Nephron progenitor cell (in vitro differentiated cells): ENCODE results near the gene TAS2R10.

Experiments used
- DNase-seq: peaks from one replicate; pipeline ENCODE4 v3.0.0; 2021
- H3K27ac Mint-ChIP-seq: 2 replicates; pipeline ENCODE4 v1.8.0; 2021; ENCODE audit warnings: mild to moderate bottlenecking, moderate library complexity, mixed read lengths
- H3K27me3 Mint-ChIP-seq: 2 replicates; pipeline ENCODE4 v1.8.0; 2021; ENCODE audit warnings: mild to moderate bottlenecking, low read depth, mixed read lengths; ENCODE audit not compliant: poor library complexity
- H3K36me3 Mint-ChIP-seq: 2 replicates; pipeline ENCODE4 v1.8.0; 2021; ENCODE audit warnings: low read depth, mixed read lengths
- H3K4me1 Mint-ChIP-seq: 2 replicates; pipeline ENCODE4 v1.8.0; 2021; ENCODE audit warnings: mixed read lengths
- H3K4me3 Mint-ChIP-seq: 2 replicates; pipeline ENCODE4 v1.8.0; 2021; ENCODE audit warnings: mild to moderate bottlenecking, moderate library complexity, mixed read lengths
- H3K9me3 Mint-ChIP-seq: 2 replicates; pipeline ENCODE4 v1.8.0; 2021; ENCODE audit warnings: mild to moderate bottlenecking, moderate library complexity, mixed read lengths
- TF ChIP-seq, protein P1 (sequence below): fragments of 200-600 bp; sonication (generic); IDR thresholded peaks from 2 replicates; pipeline ENCODE4 v1.5.0; 2021; ENCODE audit warnings: antibody characterized with exemption

The TAS2R10 gene

DNA sequence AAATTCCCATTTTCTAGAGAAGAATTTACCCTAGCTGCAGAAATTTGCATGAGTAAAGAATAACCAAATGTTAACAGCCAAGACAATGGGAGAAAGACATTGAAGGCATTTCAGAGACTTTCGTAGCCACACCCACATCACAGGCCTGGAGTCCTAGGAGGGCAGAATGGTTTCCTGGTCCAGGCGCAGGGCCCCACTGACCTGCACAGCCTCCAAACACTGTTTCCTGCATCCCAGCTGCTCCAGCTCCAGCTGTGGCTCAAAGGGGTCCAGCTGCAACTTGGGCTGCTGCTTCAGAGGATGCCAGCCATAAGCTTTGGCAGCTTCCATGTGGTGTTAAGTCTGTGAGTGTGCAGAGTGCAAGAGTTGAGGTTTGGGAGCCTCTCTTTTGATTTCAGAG, 29.6 kb upstream of the TAS2R10 start:
- Mint-ChIP-seq H3K27me3 (no peaks in the 10 kb centered on the region), H3K4me3 (no peak overlapping the region), H3K36me3 (peaks cover 76% of the 10 kb centered on the region), H3K27ac (no peak overlapping the region), H3K9me3 (peaks cover 48% of the 10 kb centered on the region), H3K4me1 (no peaks in the 10 kb centered on the region)
- no peak for DNase-seq
- TF ChIP-seq, protein P1, sequence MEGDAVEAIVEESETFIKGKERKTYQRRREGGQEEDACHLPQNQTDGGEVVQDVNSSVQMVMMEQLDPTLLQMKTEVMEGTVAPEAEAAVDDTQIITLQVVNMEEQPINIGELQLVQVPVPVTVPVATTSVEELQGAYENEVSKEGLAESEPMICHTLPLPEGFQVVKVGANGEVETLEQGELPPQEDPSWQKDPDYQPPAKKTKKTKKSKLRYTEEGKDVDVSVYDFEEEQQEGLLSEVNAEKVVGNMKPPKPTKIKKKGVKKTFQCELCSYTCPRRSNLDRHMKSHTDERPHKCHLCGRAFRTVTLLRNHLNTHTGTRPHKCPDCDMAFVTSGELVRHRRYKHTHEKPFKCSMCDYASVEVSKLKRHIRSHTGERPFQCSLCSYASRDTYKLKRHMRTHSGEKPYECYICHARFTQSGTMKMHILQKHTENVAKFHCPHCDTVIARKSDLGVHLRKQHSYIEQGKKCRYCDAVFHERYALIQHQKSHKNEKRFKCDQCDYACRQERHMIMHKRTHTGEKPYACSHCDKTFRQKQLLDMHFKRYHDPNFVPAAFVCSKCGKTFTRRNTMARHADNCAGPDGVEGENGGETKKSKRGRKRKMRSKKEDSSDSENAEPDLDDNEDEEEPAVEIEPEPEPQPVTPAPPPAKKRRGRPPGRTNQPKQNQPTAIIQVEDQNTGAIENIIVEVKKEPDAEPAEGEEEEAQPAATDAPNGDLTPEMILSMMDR, result no peak

GRCh38 chr12:10853776-10854175, 27.6 kb upstream of the TAS2R10 start:
- H3K4me3 Mint-ChIP-seq, result no peak overlapping the region
- TF ChIP-seq, protein P1, result no peak
- peaks cover 66% of the 10 kb centered on the region for H3K36me3 Mint-ChIP-seq
- no peak for DNase-seq
- H3K27ac Mint-ChIP-seq, result no peak overlapping the region
- peaks cover 36% of the 10 kb centered on the region for H3K9me3 Mint-ChIP-seq
- H3K27me3 Mint-ChIP-seq, result no peaks in the 10 kb centered on the region
- no peaks in the 10 kb centered on the region for H3K4me1 Mint-ChIP-seq

DNA sequence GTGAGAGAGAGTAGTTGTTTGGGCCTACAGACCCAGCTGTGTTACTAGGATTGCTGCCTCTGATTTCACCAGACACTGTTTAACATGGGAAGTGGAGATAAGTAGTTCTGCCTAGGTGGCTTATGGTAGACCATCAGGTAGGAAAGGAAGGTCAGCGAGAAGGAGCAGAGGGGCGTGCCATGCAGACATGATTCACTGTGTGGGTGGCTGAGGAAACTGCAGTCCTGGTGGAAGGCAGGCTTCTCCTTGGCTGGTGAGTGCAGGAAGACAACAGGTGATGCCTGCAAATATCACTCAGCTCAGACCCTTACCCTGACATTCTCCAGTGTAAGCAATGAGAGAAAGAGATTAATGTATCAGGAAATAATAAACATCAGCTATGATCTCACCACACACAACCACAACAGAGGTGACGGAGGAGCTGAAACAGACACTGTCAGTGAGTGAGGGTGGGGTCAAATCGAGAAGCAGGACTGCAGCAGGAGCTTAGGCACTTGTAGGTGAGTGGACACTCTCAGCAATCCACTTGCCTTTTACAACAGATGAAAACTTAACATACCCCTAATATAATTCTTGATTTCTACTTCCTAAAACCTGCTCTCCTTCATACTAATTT, 25.2 kb upstream of the TAS2R10 start:
- Mint-ChIP-seq H3K4me1 (no peaks in the 10 kb centered on the region), H3K36me3 (peaks cover 61% of the 10 kb centered on the region)

GRCh38 chr12:10849425-10849878, 23.3 kb upstream of the TAS2R10 start, which contains the start of gene PRR4:
Gene PRR4, minus strand, starts transcription at chr12:10849475. Its CDS starts 38 bp downstream, at chr12:10849437.
- Mint-ChIP-seq H3K4me1 (no peaks in the 10 kb centered on the region), H3K36me3 (peaks cover 46% of the 10 kb centered on the region), H3K27ac (no peak within 1 kb of the TSS), H3K9me3 (no peaks in the 10 kb centered on the region), H3K4me3 (no peak within 1 kb of the TSS), H3K27me3 (no peaks in the 10 kb centered on the region)
- TF ChIP-seq, protein P1, result no peak
- no peak for DNase-seq

More for the DNA sequence above, 25.2 kb upstream of the TAS2R10 start:
- no peaks in the 10 kb centered on the region for H3K27me3 Mint-ChIP-seq
- H3K27ac Mint-ChIP-seq, result no peak overlapping the region
- TF ChIP-seq, protein P1, result no peak
- no peak overlapping the region for H3K4me3 Mint-ChIP-seq
- H3K9me3 Mint-ChIP-seq, result peaks cover 12% of the 10 kb centered on the region
- DNase-seq, result no peak

- TF ChIP-seq, protein P1, result no peak
- peaks cover 54% of the 10 kb centered on the region for H3K36me3 Mint-ChIP-seq
- H3K4me3 Mint-ChIP-seq, result no peak overlapping the region
- DNase-seq, result no peak
- H3K4me1 Mint-ChIP-seq, result no peaks in the 10 kb centered on the region
- H3K27me3 Mint-ChIP-seq, result no peaks in the 10 kb centered on the region
- no peak overlapping the region for H3K27ac Mint-ChIP-seq
- H3K9me3 Mint-ChIP-seq, result no peaks in the 10 kb centered on the region
Observed at GRCh38 chr12:10847744-10848143, 21.6 kb upstream of the TAS2R10 start.

DNA sequence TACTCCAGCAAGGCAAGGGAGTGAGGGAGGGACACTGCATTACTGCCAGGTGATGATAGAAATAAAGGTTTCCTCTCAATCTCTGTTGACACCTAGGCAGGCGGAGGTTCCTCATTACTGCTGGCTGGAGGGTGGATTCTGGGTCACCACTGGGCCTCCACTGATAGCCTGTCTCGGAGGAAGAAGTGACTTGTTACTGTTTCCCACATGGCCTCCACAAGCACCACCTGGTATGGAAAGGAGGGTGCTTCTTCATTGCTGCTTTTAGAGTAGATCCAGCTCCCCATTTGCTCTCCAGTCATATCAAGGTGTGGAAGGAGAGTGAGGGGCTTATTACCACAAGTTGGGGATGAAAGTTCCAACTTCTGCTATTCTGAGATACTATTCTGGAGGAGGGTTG, 16.7 kb upstream of the TAS2R10 start:
- no peaks in the 10 kb centered on the region for H3K9me3 Mint-ChIP-seq
- DNase-seq, result no peak
- no peaks in the 10 kb centered on the region for H3K27me3 Mint-ChIP-seq
- H3K4me1 Mint-ChIP-seq, result no peaks in the 10 kb centered on the region
- H3K27ac Mint-ChIP-seq, result no peak overlapping the region
- no peak overlapping the region for H3K4me3 Mint-ChIP-seq
- TF ChIP-seq, protein P1, result no peak
- peaks cover 61% of the 10 kb centered on the region for H3K36me3 Mint-ChIP-seq
